Measurements from ENCODE around the gene WFDC5. TPM values are rescaled to one million over a fixed set of nuclear protein-coding genes. Genes with fewer than 3 reads are reported as not detected.

WFDC5 gene
- total and polyA plus RNA-seq, 4 donors = 0.11 to 0.57 TPM; not detected in 2

DNA sequence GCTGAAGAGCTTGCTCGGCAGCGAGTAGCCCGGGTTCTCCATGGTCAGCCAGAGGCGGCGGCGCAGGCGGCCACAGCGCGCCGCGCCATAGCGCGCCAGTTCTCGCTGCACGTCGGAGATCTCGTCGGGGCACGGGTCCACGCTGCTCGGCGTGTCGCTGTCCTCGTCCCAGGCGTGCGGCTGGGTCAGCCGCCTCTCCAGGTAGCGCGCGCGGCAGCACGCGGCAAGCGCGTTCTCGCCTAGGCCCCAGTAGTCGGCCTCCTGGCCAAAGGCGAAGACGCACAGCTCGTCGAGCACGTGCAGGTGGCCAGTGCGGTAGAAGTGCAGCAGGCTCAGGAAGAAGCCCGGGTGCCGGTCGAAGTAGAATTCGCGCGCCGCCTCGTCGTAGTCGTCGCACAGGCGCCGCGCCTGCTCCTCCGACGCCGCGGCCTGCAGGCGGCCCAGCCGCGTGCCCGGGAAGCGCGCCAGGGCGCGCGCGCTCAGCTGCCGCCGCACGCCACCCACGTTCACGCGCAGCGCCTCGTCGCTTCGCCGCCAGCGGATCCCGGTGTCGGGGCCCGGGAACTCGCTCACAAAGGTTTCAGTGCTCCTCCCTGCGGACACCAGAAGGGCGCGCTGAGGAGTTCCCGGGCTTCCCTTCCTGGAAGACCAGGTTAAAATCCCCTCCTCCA is 16.7 kb downstream of the WFDC5 start:
- Histone ChIP-seq H3K4me3 (no peak overlapping the region), H3K27me3 (ENCODE audit: control insufficient read depth in 3 of 3, insufficient read depth in 3 of 3, low read length in 2 of 3) (peaks cover 3 to 59% (median 45%) of the 10 kb centered on the region in 3 donors)

DNA sequence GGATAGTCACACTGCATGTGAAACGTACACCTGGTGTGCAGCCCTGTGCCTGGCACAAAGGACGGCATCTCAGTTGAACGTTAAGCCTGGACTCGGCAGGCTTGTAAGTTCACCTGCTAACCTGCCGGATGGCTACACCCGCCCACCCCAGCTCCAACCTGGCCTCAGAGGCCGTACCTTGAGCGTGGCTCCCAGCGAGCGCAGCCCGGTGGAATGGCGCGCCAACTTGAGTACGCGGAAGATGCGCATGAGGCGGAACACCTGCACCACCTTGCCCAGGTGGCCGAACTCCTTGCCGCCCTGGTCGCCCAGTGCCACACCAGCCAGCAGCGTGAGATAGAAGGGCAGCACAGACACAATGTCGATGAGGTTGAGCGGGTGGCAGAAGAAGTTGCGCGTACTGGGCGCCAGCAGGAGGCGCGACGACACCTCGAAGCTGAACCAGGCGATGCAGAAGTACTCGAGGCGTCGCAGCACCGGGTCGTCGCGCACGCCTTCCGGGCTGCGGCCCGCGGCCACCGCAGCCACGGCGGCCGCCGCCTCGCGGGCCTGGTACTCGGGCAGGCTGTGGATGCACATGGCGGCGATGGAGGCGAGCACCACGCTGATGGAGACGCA is 17.4 kb downstream of the WFDC5 start:
- DNase-seq (peak in 2 of 3 donors; percentile 46 to 50), ATAC-seq (ENCODE audit: insufficient read depth, low FRiP score) (no peak)
- TF ChIP-seq, protein P1, sequence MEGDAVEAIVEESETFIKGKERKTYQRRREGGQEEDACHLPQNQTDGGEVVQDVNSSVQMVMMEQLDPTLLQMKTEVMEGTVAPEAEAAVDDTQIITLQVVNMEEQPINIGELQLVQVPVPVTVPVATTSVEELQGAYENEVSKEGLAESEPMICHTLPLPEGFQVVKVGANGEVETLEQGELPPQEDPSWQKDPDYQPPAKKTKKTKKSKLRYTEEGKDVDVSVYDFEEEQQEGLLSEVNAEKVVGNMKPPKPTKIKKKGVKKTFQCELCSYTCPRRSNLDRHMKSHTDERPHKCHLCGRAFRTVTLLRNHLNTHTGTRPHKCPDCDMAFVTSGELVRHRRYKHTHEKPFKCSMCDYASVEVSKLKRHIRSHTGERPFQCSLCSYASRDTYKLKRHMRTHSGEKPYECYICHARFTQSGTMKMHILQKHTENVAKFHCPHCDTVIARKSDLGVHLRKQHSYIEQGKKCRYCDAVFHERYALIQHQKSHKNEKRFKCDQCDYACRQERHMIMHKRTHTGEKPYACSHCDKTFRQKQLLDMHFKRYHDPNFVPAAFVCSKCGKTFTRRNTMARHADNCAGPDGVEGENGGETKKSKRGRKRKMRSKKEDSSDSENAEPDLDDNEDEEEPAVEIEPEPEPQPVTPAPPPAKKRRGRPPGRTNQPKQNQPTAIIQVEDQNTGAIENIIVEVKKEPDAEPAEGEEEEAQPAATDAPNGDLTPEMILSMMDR (IDR thresholded peaks at IDR 0.05; ENCODE audit: control extremely low read depth, extremely low read depth) = no peak
- Histone ChIP-seq H3K9me3 (ENCODE audit: control insufficient read depth in 4 of 4, insufficient read depth in 3 of 4, low read length in 3 of 4) (peaks cover 0 to 5% (median 0%) of the 10 kb centered on the region in 4 donors), H3K4me1 (ENCODE audit: control insufficient read depth in 5 of 5, insufficient read depth in 5 of 5, low read length in 5 of 5) (peaks cover 0 to 14% (median 0%) of the 10 kb centered on the region in 5 donors), H3K27ac (ENCODE audit: low read depth in 1 of 2, low read length in 1 of 2) (no peak overlapping the region), H3K9ac (ENCODE audit: insufficient read depth in 1 of 2, low read length in 2 of 2) (no peak overlapping the region), H3K4me3 (no peak overlapping the region), H3K36me3 (ENCODE audit: control insufficient read depth in 4 of 4, insufficient read depth in 4 of 4, low read length in 4 of 4) (no peaks in the 10 kb centered on the region), H3K27me3 (ENCODE audit: control insufficient read depth in 3 of 3, insufficient read depth in 3 of 3, low read length in 2 of 3) (peaks cover 3 to 56% (median 45%) of the 10 kb centered on the region in 3 donors)
- 25 to 31% methylated on average over 51 to 56 of the region's 56 CpGs for WGBS, 2 donors

More for the DNA sequence above, 16.7 kb downstream of the WFDC5 start:
- H3K36me3 ChIP-seq (ENCODE audit: control insufficient read depth in 4 of 4, insufficient read depth in 4 of 4, low read length in 4 of 4) = no peaks in the 10 kb centered on the region
- no peak overlapping the region for H3K27ac ChIP-seq (ENCODE audit: low read depth in 1 of 2, low read length in 1 of 2)
- ATAC-seq (ENCODE audit: insufficient read depth, low FRiP score) = no peak
- 5 to 16% methylated on average over 81 to 91 of the region's 91 CpGs for WGBS, 2 donors
- no peak overlapping the region for H3K9ac ChIP-seq (ENCODE audit: insufficient read depth in 1 of 2, low read length in 2 of 2)
- DNase-seq = peak; percentile 37 to 72 (median 57)
- TF ChIP-seq, protein P1 (IDR thresholded peaks at IDR 0.05; ENCODE audit: control extremely low read depth, extremely low read depth) = no peak
- peaks cover 0 to 14% (median 0%) of the 10 kb centered on the region in 5 donors for H3K4me1 ChIP-seq (ENCODE audit: control insufficient read depth in 5 of 5, insufficient read depth in 5 of 5, low read length in 5 of 5)
- H3K9me3 ChIP-seq (ENCODE audit: control insufficient read depth in 4 of 4, insufficient read depth in 3 of 4, low read length in 3 of 4) = peaks cover 0 to 5% (median 0%) of the 10 kb centered on the region in 4 donors

DNA sequence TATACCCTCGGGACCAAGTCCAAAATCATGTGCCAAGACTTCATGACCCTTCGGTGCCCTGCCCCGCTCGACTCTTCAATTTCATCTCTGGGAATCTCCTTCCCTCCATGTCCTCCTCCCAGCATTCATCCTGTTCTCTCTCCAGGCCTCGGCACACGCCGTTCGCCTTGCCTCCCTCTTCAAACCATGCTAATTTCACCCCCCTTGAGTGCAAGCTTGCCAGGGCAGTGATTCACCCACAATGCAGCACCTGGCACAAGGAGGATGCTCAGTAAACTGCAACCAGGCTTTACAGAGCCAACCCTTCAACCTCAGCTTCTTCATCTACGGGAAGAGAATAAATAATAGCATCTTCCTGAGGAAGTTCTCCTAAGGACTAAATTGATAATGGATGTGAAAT is 18.2 kb downstream of the WFDC5 start:
- Histone ChIP-seq H3K4me3 (no peak overlapping the region), H3K27ac (ENCODE audit: low read depth in 1 of 2, low read length in 1 of 2) (no peak overlapping the region), H3K9ac (ENCODE audit: insufficient read depth in 1 of 2, low read length in 2 of 2) (no peak overlapping the region), H3K4me1 (ENCODE audit: control insufficient read depth in 5 of 5, insufficient read depth in 5 of 5, low read length in 5 of 5) (peaks cover 0 to 14% (median 0%) of the 10 kb centered on the region in 5 donors), H3K36me3 (ENCODE audit: control insufficient read depth in 4 of 4, insufficient read depth in 4 of 4, low read length in 4 of 4) (peaks cover 0 to 2% (median 0%) of the 10 kb centered on the region in 4 donors), H3K9me3 (ENCODE audit: control insufficient read depth in 4 of 4, insufficient read depth in 3 of 4, low read length in 3 of 4) (peaks cover 0 to 5% (median 0%) of the 10 kb centered on the region in 4 donors), H3K27me3 (ENCODE audit: control insufficient read depth in 3 of 3, insufficient read depth in 3 of 3, low read length in 2 of 3) (peaks cover 3 to 50% (median 45%) of the 10 kb centered on the region in 3 donors)
- WGBS, 2 donors = 80 to 81% methylated on average over 9 of the region's 9 CpGs
- TF ChIP-seq, protein P1 (IDR thresholded peaks at IDR 0.05; ENCODE audit: control extremely low read depth, extremely low read depth) = no peak
- ATAC-seq (ENCODE audit: insufficient read depth, low FRiP score) = no peak
- DNase-seq = no peak
